AG04449 (cell line): ENCODE data around the gene RGS12.

ENCODE experiments used
- CTCF ChIA-PET: fragments of 350-600 bp; formaldehyde crosslinking; extraction: SDS; loops from one replicate; lab custom pipeline; 2021; ENCODE audit warnings: antibody characterized with exemption; lab: Yijun Ruan, JAX
- POLR2A ChIA-PET: fragments of 400-600, 350-600 bp; formaldehyde crosslinking; extraction: SDS; loops from one replicate; lab custom pipeline; 2020; ENCODE audit warnings: antibody characterized with exemption, inconsistent platforms; lab: Yijun Ruan, JAX
- DNase-seq: peaks from one replicate; pipeline ENCODE4 v3.0.0-alpha.2; 2010; ENCODE audit warnings: low read depth, low spot score
- H3K4me3 ChIP-seq: 2 replicates; pipeline ENCODE4 v1.5.1; 2011; ENCODE audit warnings: low read depth, mild to moderate bottlenecking, control low read depth, low read length
- TF ChIP-seq, protein P1 (sequence below): IDR thresholded peaks from one replicate; pipeline ENCODE4 v1.5.1; 2011; ENCODE audit warnings: mild to moderate bottlenecking, moderate library complexity, low read length, control low read depth, inconsistent platforms; ENCODE audit not compliant: insufficient read depth; ENCODE audit errors: missing control alignments

Gene RGS12

DNA sequence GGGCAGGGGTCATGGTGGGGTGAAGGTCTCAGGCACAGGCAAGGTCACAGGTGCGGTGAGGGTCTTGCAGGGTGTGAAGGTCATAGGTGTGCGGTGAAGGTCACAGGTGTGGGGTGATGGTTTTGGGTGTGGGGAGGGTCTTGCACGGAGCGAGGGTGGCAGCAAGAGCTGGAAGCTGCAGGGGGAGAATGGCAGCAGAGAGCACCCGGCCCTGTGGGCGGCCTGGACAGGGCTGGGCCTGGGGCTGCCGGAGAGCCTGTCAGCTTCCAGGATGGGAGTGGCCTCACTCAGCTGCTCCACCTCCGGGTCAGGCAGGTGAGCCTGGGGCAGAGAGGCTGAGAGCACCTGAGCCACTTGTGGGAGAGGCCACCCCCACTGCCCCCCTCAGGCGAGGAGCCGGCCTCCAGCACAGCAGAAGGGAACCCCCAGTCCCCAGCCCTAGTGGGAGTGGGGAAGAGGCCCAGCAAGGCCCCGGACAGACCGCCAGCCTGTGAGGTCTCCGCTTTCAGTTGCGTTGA, 42.3 kb upstream of the RGS12 start:
- CTCF ChIA-PET: no interaction called here
- no peak for DNase-seq
- H3K4me3 ChIP-seq: no peak overlapping the region
- TF ChIP-seq, protein P1, sequence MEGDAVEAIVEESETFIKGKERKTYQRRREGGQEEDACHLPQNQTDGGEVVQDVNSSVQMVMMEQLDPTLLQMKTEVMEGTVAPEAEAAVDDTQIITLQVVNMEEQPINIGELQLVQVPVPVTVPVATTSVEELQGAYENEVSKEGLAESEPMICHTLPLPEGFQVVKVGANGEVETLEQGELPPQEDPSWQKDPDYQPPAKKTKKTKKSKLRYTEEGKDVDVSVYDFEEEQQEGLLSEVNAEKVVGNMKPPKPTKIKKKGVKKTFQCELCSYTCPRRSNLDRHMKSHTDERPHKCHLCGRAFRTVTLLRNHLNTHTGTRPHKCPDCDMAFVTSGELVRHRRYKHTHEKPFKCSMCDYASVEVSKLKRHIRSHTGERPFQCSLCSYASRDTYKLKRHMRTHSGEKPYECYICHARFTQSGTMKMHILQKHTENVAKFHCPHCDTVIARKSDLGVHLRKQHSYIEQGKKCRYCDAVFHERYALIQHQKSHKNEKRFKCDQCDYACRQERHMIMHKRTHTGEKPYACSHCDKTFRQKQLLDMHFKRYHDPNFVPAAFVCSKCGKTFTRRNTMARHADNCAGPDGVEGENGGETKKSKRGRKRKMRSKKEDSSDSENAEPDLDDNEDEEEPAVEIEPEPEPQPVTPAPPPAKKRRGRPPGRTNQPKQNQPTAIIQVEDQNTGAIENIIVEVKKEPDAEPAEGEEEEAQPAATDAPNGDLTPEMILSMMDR: no peak
- POLR2A ChIA-PET: no interaction called here

DNA sequence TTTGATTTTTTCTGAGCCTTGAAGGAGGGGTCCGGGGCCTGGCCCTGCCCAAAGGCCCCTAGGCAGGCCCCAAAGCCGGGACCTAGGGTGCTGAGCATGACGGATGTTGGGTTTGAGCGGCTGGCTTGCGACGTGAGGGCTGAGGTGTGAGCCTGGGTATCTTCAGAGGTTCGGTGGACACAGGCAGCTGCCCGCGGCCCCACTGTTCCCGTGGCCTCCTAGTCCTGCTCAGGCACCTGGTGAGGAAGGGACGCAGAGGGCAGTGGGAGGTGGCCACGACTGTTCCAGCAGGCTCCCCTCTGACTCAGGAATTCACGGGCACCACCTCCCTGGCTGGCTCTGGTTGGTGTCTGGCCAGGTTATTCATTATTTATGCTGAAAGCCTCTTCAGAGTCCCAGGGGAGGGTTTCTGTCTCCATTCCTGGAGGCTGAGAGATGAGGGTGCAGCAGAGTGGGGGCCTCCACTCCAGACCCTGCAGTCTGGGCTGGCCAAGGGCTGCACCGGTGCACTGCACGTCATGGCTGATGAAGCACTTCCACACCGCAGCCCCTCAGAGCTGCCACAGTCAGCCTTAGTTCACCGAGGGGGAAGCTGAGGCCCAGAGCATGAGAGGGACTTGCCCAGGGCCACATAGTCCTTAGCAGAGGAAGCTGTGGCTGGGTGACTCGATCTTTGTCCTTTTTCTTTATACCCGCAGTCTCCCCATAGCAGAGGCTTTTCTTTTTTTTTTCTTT, 41.7 kb upstream of the RGS12 start:
- CTCF ChIA-PET: no interaction called here
- DNase-seq: no peak
- no peak overlapping the region for H3K4me3 ChIP-seq
- TF ChIP-seq, protein P1: no peak
- POLR2A ChIA-PET: no interaction called here

DNA sequence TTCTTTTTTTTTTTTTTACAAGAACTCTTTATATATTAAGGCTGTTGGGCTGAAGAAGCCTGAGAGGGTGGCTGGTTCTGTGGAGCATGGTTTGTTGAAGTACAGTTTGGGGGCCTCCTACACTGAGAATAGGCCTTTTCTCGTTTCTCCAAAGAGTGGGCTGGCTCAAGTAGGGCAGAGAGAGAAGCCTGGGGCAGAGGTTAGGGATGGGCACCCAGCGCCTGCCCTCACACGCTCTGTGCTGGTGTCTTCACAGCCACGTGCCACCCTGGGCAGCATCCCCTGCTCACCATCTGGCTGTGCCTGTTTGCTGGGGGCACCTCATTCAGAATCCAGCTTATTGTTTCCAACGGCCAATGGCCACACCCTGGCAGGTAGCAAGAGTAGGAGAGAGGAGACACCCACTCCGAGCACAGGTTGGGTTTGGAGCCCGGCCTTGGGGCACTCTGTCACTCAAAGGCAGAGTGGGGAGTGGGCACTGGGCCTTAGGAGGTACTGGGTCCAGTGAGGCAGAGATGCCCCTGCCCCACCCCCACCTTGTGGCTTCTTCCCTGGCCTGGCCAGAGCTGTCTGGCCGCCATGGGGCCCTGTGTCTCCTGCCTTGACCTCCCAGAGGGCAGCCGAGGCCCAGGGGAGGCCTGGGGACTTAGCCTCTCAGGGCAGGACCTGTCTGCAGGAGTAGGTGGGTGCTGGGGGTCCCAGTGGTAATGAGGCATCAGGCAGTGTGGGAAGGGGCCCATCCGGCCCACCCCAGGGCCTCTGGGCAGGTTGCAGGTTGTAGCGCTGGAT, 40.9 kb upstream of the RGS12 start:
- TF ChIP-seq, protein P1: no peak
- POLR2A ChIA-PET: interaction anchor here (0.6 kb wide), 1 partner anchor 27 kb away, joined by 4 read pairs; no protein-coding TSS in a partner anchor
- CTCF ChIA-PET: interaction anchor here (0.9 kb wide), 1 partner anchor 11 kb away, joined by 3 read pairs; no protein-coding TSS in a partner anchor
- H3K4me3 ChIP-seq: no peak overlapping the region
- DNase-seq: no peak

DNA sequence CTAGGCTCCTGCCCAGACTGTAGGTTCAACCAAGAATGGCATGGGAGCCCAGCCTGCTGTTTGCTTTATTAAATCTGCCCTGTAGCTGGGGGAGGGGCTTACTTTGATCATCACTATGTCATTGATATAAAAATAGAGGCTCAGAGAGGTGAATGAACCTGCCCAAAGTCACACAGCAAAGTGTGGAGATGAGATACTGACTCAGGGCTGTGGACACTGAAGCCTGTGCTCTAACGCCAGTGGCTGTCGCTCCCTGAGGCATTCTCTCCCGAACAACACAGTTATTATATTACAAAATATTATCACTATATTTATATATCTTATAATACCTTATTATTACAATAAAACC, 40.4 kb upstream of the RGS12 start:
- TF ChIP-seq, protein P1: no peak
- no peak for DNase-seq
- POLR2A ChIA-PET: interaction anchor here (0.6 kb wide), 1 partner anchor 27 kb away, joined by 4 read pairs; no protein-coding TSS in a partner anchor
- CTCF ChIA-PET: interaction anchor here (0.9 kb wide), 1 partner anchor 11 kb away, joined by 3 read pairs; no protein-coding TSS in a partner anchor
- no peak overlapping the region for H3K4me3 ChIP-seq

DNA sequence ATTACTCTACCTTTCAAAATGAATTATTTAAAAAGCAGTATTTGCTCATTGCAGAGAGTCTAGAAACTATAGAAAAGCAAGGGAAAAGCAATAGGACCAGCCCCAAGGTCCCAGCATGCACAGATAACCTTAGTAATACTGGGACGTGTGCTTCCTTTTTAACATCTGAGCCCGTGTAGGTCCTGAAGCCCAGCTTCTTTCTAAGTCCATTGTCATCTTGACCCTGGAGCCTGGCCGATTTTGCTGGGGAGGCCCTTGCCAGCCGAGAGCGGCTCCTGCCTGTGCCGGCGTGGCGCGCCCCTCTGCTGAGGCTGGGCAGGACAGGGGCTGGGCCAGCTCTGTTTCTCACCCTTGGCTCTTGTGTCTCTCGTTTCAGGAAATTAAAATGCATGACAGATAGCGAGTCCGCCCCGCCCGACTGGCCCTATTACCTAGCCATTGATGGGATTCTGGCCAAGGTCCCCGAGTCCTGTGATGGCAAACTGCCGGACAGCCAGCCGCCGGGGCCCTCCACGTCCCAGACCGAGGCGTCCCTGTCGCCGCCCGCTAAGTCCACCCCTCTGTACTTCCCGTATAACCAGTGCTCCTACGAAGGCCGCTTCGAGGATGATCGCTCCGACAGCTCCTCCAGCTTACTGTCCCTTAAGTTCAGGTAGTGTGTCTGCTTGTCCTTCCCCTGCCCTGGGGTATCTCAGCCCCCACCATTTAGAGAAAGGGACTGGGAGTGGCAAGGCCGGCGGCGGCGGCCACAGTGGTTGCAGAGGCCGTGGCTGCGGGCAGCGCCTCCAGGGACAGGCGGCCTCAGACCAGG, 39.8 kb upstream of the RGS12 start:
- H3K4me3 ChIP-seq: no peak overlapping the region
- CTCF ChIA-PET: interaction anchor here (0.9 kb wide), 1 partner anchor 12 kb away, joined by 3 read pairs; no protein-coding TSS in a partner anchor
- DNase-seq: no peak
- POLR2A ChIA-PET: no interaction called here
- TF ChIP-seq, protein P1: no peak
